ENCODE measurements around the gene CCDC97.
"Not testable (repeated sequence)": the region's sequence is repeated elsewhere in the genome, so short reads cannot be mapped to it uniquely, and the experiment has no call there.

The CCDC97 gene

GRCh38 chr19:41339936-41340335 lies 30.0 kb downstream of the CCDC97 start:
- no peak for DNase-seq

- peak in 2 of 5 experiments; percentile 25 to 52 for DNase-seq
These were observed 31.9 kb downstream of the CCDC97 start for GRCh38 chr19:41341669-41342490.

- no peak for DNase-seq
These were observed 34.2 kb downstream of the CCDC97 start for GRCh38 chr19:41344162-41344561.

GRCh38 chr19:41346916-41347315 lies 36.9 kb downstream of the CCDC97 start:
- not testable (repeated sequence) for DNase-seq

GRCh38 chr19:41350735-41351338 lies 40.9 kb downstream of the CCDC97 start:
- DNase-seq, result no peak

- peak; percentile 71 to 97 (median 80) for DNase-seq
These were observed 41.6 kb downstream of the CCDC97 start for GRCh38 chr19:41351339-41352245.

GRCh38 chr19:41352279-41352608 lies 42.3 kb downstream of the CCDC97 start:
- DNase-seq, result no peak

GRCh38 chr19:41352609-41353465 lies 42.9 kb downstream of the CCDC97 start:
- peak; percentile 62 to 73 (median 71) for DNase-seq

- peak; percentile 82 to 95 (median 94) for DNase-seq
These were observed 43.7 kb downstream of the CCDC97 start, which contains the start of gene TGFB1 for GRCh38 chr19:41353466-41354342. Gene TGFB1 (minus strand): TSS chr19:41353922. CDS start chr19:41353044, 878 bp downstream.

- no peak for DNase-seq
These were observed 44.5 kb downstream of the CCDC97 start for GRCh38 chr19:41354343-41354953.

- no peak for DNase-seq
These were observed 45.1 kb downstream of the CCDC97 start for GRCh38 chr19:41355035-41355434.

- no peak for DNase-seq
These were observed 45.8 kb downstream of the CCDC97 start for GRCh38 chr19:41355802-41356201.

GRCh38 chr19:41356984-41357739 lies 47.2 kb downstream of the CCDC97 start:
- DNase-seq, result peak in 1 of 5 experiments; percentile 52

- DNase-seq, result no peak
These were observed 47.8 kb downstream of the CCDC97 start for GRCh38 chr19:41357746-41358145.

GRCh38 chr19:41359741-41360140 lies 49.8 kb downstream of the CCDC97 start:
- DNase-seq, result no peak

- no peak for DNase-seq
These were observed 52.3 kb downstream of the CCDC97 start for GRCh38 chr19:41362143-41362847.

- DNase-seq, result no peak
These were observed 53.4 kb downstream of the CCDC97 start for GRCh38 chr19:41363371-41363752.

GRCh38 chr19:41363753-41364523 lies 54.0 kb downstream of the CCDC97 start, which contains the start of gene B9D2:
Gene B9D2 (minus strand): TSS chr19:41364149. CDS start chr19:41363519, 630 bp downstream.
- DNase-seq, result peak; percentile 91 to 99 (median 98)

All from T-helper 2 cell (primary cell).